Chondrocyte (in vitro differentiated cells): ENCODE measurements around the gene FBXO39. TPM values are rescaled to one million over a fixed set of nuclear protein-coding genes. Genes with fewer than 3 reads are reported as not detected.
"Not testable (repeated sequence)": the region's sequence is repeated elsewhere in the genome, so short reads cannot be mapped to it uniquely, and the experiment has no call there.

Experiments used
- DNase-seq: peaks from one replicate; pipeline ENCODE4 v3.0.0; 2021; ENCODE audit warnings: mixed read lengths, low spot score
- H3K27ac Mint-ChIP-seq: one replicate; pipeline ENCODE4 v1.8.0; 2021; ENCODE audit warnings: mild to moderate bottlenecking, moderate library complexity, mixed read lengths; ENCODE audit not compliant: unreplicated experiment
- H3K27me3 Mint-ChIP-seq: 2 replicates; pipeline ENCODE4 v1.8.0; 2021; ENCODE audit warnings: low read depth, mixed read lengths
- H3K36me3 Mint-ChIP-seq: 2 replicates; pipeline ENCODE4 v1.8.0; 2021; ENCODE audit warnings: low read depth, mixed read lengths
- H3K4me1 Mint-ChIP-seq: 2 replicates; pipeline ENCODE4 v1.8.0; 2021; ENCODE audit warnings: low read depth, mild to moderate bottlenecking, mixed read lengths
- H3K4me3 Mint-ChIP-seq: one replicate; pipeline ENCODE4 v1.8.0; 2021; ENCODE audit warnings: mild to moderate bottlenecking, moderate library complexity, mixed read lengths; ENCODE audit not compliant: unreplicated experiment
- H3K9me3 Mint-ChIP-seq: 2 replicates; pipeline ENCODE4 v1.8.0; 2021; ENCODE audit warnings: low read depth, mixed read lengths
- total RNA-seq: library from RNA; stranded (reverse); gene quantifications from 3 replicates; pipeline ENCODE4 v1.2.1, GENCODE V29; 2021
- TF ChIP-seq, protein P1 (sequence below): fragments of 200-600 bp; sonication (generic); IDR thresholded peaks from 2 replicates; pipeline ENCODE4 v1.5.0; 2021; ENCODE audit warnings: antibody characterized with exemption, mild to moderate bottlenecking, moderate library complexity

Gene FBXO39
- total RNA-seq, 1 donor from 2014 or later = not detected

DNA sequence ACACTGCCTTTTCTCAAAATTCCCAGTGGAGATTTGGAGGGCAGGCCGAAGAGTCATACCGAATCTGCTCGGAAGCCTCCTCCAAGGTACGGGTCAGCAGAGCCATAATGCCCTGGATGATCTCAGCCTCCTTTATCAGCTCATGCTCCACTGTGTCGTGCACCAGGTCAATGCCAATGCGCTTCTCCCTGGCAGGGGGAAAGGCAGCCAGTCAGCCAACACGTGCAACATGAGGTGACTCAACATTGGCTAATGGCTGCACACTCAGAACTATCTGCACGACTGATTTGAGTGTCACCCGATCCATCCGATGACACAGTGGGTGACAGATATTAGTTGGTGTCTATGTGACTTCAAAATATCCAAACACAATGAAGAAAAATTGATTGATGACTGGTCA lies 39.8 kb downstream of the FBXO39 start:
- Mint-ChIP-seq H3K4me1 (no peaks in the 10 kb centered on the region), H3K27me3 (peaks cover 19% of the 10 kb centered on the region), H3K9me3 (peaks cover 4% of the 10 kb centered on the region), H3K4me3 (no peak overlapping the region), H3K27ac (no peak overlapping the region), H3K36me3 (no peaks in the 10 kb centered on the region)
- DNase-seq = no peak
- TF ChIP-seq, protein P1, sequence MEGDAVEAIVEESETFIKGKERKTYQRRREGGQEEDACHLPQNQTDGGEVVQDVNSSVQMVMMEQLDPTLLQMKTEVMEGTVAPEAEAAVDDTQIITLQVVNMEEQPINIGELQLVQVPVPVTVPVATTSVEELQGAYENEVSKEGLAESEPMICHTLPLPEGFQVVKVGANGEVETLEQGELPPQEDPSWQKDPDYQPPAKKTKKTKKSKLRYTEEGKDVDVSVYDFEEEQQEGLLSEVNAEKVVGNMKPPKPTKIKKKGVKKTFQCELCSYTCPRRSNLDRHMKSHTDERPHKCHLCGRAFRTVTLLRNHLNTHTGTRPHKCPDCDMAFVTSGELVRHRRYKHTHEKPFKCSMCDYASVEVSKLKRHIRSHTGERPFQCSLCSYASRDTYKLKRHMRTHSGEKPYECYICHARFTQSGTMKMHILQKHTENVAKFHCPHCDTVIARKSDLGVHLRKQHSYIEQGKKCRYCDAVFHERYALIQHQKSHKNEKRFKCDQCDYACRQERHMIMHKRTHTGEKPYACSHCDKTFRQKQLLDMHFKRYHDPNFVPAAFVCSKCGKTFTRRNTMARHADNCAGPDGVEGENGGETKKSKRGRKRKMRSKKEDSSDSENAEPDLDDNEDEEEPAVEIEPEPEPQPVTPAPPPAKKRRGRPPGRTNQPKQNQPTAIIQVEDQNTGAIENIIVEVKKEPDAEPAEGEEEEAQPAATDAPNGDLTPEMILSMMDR = no peak

GRCh38 chr17:6816368-6816767 lies 40.4 kb downstream of the FBXO39 start:
- not testable (repeated sequence) for H3K4me3 Mint-ChIP-seq, H3K9me3 Mint-ChIP-seq, H3K36me3 Mint-ChIP-seq, H3K4me1 Mint-ChIP-seq, H3K27ac Mint-ChIP-seq, DNase-seq
- H3K27me3 Mint-ChIP-seq = peaks cover 20% of the 10 kb centered on the region

GRCh38 chr17:6818938-6819337 lies 42.9 kb downstream of the FBXO39 start:
- peaks cover 27% of the 10 kb centered on the region for H3K27me3 Mint-ChIP-seq
- no peak overlapping the region for H3K27ac Mint-ChIP-seq
- no peak overlapping the region for H3K4me3 Mint-ChIP-seq
- no peaks in the 10 kb centered on the region for H3K36me3 Mint-ChIP-seq
- DNase-seq = no peak
- H3K4me1 Mint-ChIP-seq = no peaks in the 10 kb centered on the region
- TF ChIP-seq, protein P1 = no peak
- H3K9me3 Mint-ChIP-seq = peaks cover 9% of the 10 kb centered on the region

GRCh38 chr17:6823011-6823442 lies 47.0 kb downstream of the FBXO39 start:
- no peaks in the 10 kb centered on the region for H3K36me3 Mint-ChIP-seq
- TF ChIP-seq, protein P1 = no peak
- peaks cover 9% of the 10 kb centered on the region for H3K9me3 Mint-ChIP-seq
- no peak overlapping the region for H3K4me3 Mint-ChIP-seq
- no peak for DNase-seq
- no peaks in the 10 kb centered on the region for H3K4me1 Mint-ChIP-seq
- H3K27me3 Mint-ChIP-seq = peaks cover 37% of the 10 kb centered on the region
- H3K27ac Mint-ChIP-seq = no peak overlapping the region

DNA sequence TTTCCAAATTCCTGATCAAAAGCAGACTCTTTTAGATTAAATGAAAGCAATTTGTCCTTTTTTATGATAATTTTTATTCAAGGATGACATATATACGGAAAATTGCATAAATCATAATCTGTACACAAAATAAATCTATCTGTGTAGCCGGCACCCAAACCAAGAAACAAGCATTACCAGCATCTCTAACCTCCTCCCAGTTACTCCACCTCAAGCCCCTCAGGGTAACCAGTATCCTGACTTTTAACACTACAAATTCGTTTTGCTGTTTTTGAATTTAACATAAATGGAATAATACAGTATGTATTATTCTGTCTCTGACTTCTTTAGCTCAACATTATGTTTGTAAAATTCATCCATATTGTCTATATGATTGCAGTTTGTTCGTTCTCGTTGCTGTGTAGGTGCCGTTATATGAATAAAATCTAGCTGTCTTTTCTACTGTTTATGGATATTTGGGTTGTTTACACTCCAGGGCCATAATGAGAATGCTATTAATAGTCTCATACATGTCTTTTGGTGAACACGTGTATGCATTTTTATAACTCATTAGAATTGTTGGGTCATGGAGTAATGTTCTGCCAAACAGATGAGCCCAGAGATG lies 54.5 kb downstream of the FBXO39 start:
- H3K36me3 Mint-ChIP-seq = no peaks in the 10 kb centered on the region
- H3K4me3 Mint-ChIP-seq = no peak overlapping the region
- peaks cover 2% of the 10 kb centered on the region for H3K4me1 Mint-ChIP-seq
- no peaks in the 10 kb centered on the region for H3K9me3 Mint-ChIP-seq
- TF ChIP-seq, protein P1 = no peak
- H3K27me3 Mint-ChIP-seq = peaks cover 53% of the 10 kb centered on the region
- no peak for DNase-seq
- H3K27ac Mint-ChIP-seq = no peak overlapping the region

- Mint-ChIP-seq H3K27ac (no peak within 1 kb of the TSS), H3K36me3 (no peaks in the 10 kb centered on the region), H3K9me3 (no peaks in the 10 kb centered on the region), H3K4me3 (peak within 1 kb of the TSS; percentile 49), H3K4me1 (peaks cover 2% of the 10 kb centered on the region), H3K27me3 (peaks cover 63% of the 10 kb centered on the region)
- TF ChIP-seq, protein P1 = no peak
- no peak for DNase-seq
These were observed 55.7 kb downstream of the FBXO39 start, which contains the start of gene TEKT1 for GRCh38 chr17:6831661-6832263. Gene TEKT1, minus strand, starts transcription at chr17:6831729. Its CDS starts 1,353 bp downstream, at chr17:6830376.
